Posterior cingulate gyrus (tissue), 11 donors: Measurements from ENCODE around the gene IGSF23.
A peak's percentile ranks its signal among the peaks of the same experiment; 100 is the strongest.
"Not testable (repeated sequence)": the region's sequence is repeated elsewhere in the genome, so short reads cannot be mapped to it uniquely, and the experiment has no call there.

Experiments used
- DNase-seq, 10 donors: peaks; one replicate each; pipeline versions ENCODE4 v3.0.0 to v3.0.0-alpha.2; 2020 to 2021; ENCODE audit warnings: mixed read lengths in 3 of 10
- intact Hi-C: fragments of 100-400 bp; cut with DNase I; formaldehyde crosslinking; loops from one replicate; pipeline ENCODE4 v1.15.1; 2023

Gene IGSF23

GRCh38 chr19:44658069-44658733 is 44.8 kb downstream of the IGSF23 start:
- DNase-seq = peak in 2 of 10 donors; percentile 4 to 33
- intact Hi-C loops = no loop called here

GRCh38 chr19:44660081-44660480 is 46.7 kb downstream of the IGSF23 start:
- peak in 2 of 10 donors; percentile 14 to 43 for DNase-seq
- intact Hi-C loops = no loop called here

GRCh38 chr19:44661205-44661604 is 47.8 kb downstream of the IGSF23 start:
- intact Hi-C loops = no loop called here
- DNase-seq = peak in 2 of 10 donors; percentile 36 to 55

GRCh38 chr19:44661904-44662303 is 48.5 kb downstream of the IGSF23 start:
- intact Hi-C loops = no loop called here
- DNase-seq = peak in 2 of 10 donors; percentile 3 to 61

GRCh38 chr19:44662691-44663385 is 49.5 kb downstream of the IGSF23 start:
- intact Hi-C loops = no loop called here

GRCh38 chr19:44663996-44664395 is 50.6 kb downstream of the IGSF23 start:
- DNase-seq = no peak
- intact Hi-C loops = no loop called here

More at GRCh38 chr19:44662691-44663385, 49.5 kb downstream of the IGSF23 start:
- DNase-seq = peak in 3 of 10 donors; percentile 13 to 78 (median 76)

- intact Hi-C loops = no loop called here
- DNase-seq = peak in 2 of 10 donors; percentile 5 to 15
These were observed 51.6 kb downstream of the IGSF23 start for GRCh38 chr19:44664976-44665375.

GRCh38 chr19:44666852-44667556 is 53.6 kb downstream of the IGSF23 start:
- DNase-seq = peak in 1 of 10 donors; percentile 17

GRCh38 chr19:44668985-44669764 is 55.8 kb downstream of the IGSF23 start:
- intact Hi-C loops = no loop called here
- peak in 1 of 10 donors; percentile 32 for DNase-seq

More at GRCh38 chr19:44666852-44667556, 53.6 kb downstream of the IGSF23 start:
- intact Hi-C loops = no loop called here

GRCh38 chr19:44670027-44670426 is 56.7 kb downstream of the IGSF23 start:
- peak in 1 of 10 donors; percentile 20 for DNase-seq
- intact Hi-C loops = not testable (repeated sequence)

- intact Hi-C loops = no loop called here
These were observed 58.0 kb downstream of the IGSF23 start, which contains the start of gene CEACAM19 for GRCh38 chr19:44671400-44671799. CEACAM19 (plus strand) TSS chr19:44671482; CDS start chr19:44671932, 450 bp downstream.

GRCh38 chr19:44672226-44672625 is 58.9 kb downstream of the IGSF23 start:
- intact Hi-C loops = no loop called here
- peak in 1 of 10 donors; percentile 9 for DNase-seq

More at GRCh38 chr19:44671400-44671799, 58.0 kb downstream of the IGSF23 start, which contains the start of gene CEACAM19:
- no peak for DNase-seq

GRCh38 chr19:44673510-44673909 is 60.1 kb downstream of the IGSF23 start:
- DNase-seq = peak in 1 of 10 donors; percentile 1
- intact Hi-C loops = no loop called here

GRCh38 chr19:44675521-44675920 is 62.2 kb downstream of the IGSF23 start:
- peak in 1 of 10 donors; percentile 12 for DNase-seq

GRCh38 chr19:44677019-44677811 is 63.9 kb downstream of the IGSF23 start:
- intact Hi-C loops = no loop called here

More at GRCh38 chr19:44675521-44675920, 62.2 kb downstream of the IGSF23 start:
- intact Hi-C loops = no loop called here

GRCh38 chr19:44680536-44680935 is 67.2 kb downstream of the IGSF23 start:
- DNase-seq = peak in 1 of 10 donors; percentile 44
- intact Hi-C loops = no loop called here

More at GRCh38 chr19:44677019-44677811, 63.9 kb downstream of the IGSF23 start:
- DNase-seq = peak in 1 of 10 donors; percentile 7

GRCh38 chr19:44681992-44682790 is 68.8 kb downstream of the IGSF23 start:
- intact Hi-C loops = no loop called here
- peak in 2 of 10 donors; percentile 48 to 54 for DNase-seq

GRCh38 chr19:44682807-44683206 is 69.4 kb downstream of the IGSF23 start:
- intact Hi-C loops = no loop called here
- DNase-seq = peak in 1 of 10 donors; percentile 45
